Retinal pigment epithelial cell (primary cell): ENCODE data around the gene VCP.

Experiments used
- DNase-seq: peaks from one replicate; pipeline ENCODE4 v3.0.0-alpha.2; 2010; ENCODE audit warnings: low read depth
- H3K4me3 ChIP-seq: 2 replicates; pipeline ENCODE4 v1.5.1; 2011; ENCODE audit warnings: mild to moderate bottlenecking, low read length, control low read depth, moderate library complexity
- TF ChIP-seq, protein P1 (sequence below): conservative IDR thresholded peaks from 2 replicates; pipeline ENCODE4 v1.5.1; 2011; ENCODE audit warnings: low read depth, low read length, control low read depth, inconsistent platforms

VCP gene

DNA sequence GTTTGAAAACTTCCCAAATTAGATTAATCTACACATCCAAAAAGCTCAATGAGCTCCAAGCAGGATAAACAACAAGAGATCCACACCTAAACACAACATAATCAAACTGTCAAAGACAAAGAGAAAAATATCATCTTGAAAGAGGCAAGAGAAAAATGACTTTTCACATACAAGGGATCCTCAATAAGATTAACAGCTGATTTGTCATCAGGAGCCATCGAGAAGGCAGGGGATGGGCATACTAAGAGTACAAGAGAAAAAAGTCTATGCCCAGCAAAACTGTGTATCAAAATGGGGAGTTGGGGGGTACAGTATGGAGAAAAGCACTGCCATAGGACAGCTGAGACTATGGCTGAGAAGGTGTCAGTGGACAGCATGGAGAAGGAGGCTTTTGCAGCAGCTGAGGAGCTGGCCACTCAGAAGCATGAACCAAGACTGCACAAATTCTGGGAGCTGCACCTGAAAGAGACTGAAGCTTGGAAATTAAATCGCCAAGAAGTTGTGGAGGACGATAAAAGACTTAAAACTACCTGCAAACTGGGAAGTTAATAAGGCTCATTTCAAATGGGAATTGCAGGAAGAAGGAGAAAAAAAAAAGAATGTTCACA lies 62.0 kb downstream of the VCP start:
- no peak for DNase-seq
- H3K4me3 ChIP-seq = no peak overlapping the region
- TF ChIP-seq, protein P1, sequence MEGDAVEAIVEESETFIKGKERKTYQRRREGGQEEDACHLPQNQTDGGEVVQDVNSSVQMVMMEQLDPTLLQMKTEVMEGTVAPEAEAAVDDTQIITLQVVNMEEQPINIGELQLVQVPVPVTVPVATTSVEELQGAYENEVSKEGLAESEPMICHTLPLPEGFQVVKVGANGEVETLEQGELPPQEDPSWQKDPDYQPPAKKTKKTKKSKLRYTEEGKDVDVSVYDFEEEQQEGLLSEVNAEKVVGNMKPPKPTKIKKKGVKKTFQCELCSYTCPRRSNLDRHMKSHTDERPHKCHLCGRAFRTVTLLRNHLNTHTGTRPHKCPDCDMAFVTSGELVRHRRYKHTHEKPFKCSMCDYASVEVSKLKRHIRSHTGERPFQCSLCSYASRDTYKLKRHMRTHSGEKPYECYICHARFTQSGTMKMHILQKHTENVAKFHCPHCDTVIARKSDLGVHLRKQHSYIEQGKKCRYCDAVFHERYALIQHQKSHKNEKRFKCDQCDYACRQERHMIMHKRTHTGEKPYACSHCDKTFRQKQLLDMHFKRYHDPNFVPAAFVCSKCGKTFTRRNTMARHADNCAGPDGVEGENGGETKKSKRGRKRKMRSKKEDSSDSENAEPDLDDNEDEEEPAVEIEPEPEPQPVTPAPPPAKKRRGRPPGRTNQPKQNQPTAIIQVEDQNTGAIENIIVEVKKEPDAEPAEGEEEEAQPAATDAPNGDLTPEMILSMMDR = no peak
